ENCODE results near the gene TMEM72.

Gene TMEM72

GRCh38 chr10:44966816-44967509 is 55.8 kb downstream of the TMEM72 start:
- DNase-seq (ENCODE audit: low spot score) (no peak), FAIRE-seq (no peak)

- no peak for DNase-seq (ENCODE audit: low spot score)
- FAIRE-seq: no peak
These were observed 56.5 kb downstream of the TMEM72 start for GRCh38 chr10:44967616-44968015.

GRCh38 chr10:44968091-44968490 is 57.0 kb downstream of the TMEM72 start:
- FAIRE-seq: no peak
- no peak for DNase-seq (ENCODE audit: low spot score)

GRCh38 chr10:44968500-44969400 is 57.6 kb downstream of the TMEM72 start:
- FAIRE-seq: peak; percentile 98
- no peak for DNase-seq (ENCODE audit: low spot score)

DNA sequence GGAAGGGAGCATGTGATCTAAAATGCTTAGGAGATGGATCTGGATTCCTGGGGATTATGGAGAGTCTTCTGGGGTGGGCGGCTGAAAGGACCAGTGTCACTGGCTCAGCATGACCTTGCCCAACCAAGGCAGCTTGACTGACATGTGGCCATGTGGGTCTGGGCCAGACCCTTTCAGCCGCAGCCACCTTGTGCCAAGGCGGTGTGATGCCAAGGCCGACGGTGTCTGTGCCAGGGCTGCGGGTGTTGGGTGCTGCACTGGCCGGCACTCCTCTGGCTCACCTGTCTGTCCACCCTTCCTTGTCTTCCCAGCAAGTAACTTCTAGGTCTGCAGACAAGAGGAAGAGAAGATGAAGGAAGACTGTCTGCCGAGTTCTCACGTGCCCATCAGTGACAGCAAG is 58.7 kb downstream of the TMEM72 start:
- no peak for FAIRE-seq
- DNase-seq (ENCODE audit: low spot score): no peak

- DNase-seq (ENCODE audit: low spot score) (no peak), FAIRE-seq (no peak)
These were observed 59.8 kb downstream of the TMEM72 start for GRCh38 chr10:44970812-44971395.

GRCh38 chr10:44971434-44971833 is 60.3 kb downstream of the TMEM72 start:
- FAIRE-seq: peak; percentile 37
- DNase-seq (ENCODE audit: low spot score): no peak

DNA sequence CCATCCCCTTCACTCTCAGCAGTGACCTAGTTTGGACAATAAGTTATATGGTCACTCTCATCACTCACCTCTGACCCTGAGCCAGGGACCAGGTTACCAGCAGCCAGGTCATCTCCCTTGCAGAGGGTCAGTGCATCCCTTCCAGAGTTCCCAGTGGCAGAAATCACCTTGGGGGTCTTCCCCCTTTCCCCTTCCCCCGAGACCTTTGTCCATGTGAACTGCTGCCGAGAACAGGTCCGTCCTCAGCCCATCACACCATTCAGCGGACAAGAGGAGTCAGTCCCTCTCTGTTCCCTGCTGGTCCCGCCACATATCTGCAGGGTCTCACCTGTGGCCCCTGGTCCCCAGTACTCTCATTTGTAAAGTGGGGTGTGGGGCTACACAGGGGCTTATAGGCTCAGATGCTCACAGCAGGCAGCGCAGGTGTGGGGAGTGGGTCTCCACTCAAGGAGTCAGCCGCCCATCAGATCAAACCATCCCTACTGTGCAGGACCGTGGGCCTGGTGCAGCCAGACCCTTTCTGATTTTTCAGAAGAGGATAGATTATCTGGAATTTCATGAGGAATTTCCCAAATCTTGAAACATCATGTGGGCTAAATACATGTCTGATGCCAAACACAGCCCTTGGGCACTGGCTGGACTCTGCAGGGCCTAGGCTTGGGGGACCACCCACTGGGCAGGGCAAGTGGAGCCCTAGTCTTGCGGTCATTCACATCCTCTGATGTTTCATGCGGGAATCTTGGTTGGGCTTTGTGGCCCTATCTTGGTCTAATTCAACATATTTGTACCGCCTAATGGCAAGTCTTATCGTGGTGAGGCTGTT is 61.0 kb downstream of the TMEM72 start:
- FAIRE-seq (no peak), DNase-seq (ENCODE audit: low spot score) (no peak)

GRCh38 chr10:44972874-44973306 is 61.8 kb downstream of the TMEM72 start:
- DNase-seq (ENCODE audit: low spot score) (no peak), FAIRE-seq (peak; percentile 35)

DNA sequence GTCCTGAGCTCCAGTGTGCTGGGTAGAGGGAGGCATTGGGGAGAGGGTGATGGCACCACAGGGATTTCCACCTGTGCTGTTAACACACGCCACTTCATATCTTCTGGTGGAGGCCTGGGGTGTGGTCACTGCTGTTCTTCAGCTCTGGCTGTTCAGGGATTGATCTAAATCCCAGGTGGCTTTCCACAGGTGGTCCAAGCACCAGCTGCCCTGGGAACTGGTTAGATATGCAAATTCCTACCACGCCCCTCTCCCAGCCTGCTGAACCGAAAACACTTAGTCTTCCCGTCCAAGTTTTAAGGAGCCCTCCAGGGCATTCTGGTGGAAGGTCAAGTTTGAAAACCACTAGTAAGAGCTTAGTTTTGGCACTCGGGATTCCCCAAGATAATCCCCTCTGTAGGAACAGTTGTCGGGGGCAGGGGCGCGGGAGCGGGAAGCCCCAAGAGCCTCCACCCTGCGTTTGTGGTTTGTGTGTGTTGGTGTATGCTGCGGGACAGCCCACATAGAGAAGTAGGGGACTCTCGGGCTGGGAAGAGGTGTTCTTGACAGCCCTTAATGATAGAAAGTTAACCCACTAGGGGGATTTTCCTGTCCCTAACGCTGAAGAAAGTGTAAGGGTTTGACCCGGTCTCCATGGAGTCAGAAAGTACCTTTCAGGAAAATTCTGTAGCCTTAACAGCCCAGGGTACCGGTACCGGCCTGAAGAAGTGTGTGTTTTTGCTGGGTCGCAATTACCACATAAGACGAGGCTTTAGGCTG is 62.4 kb downstream of the TMEM72 start:
- no peak for DNase-seq (ENCODE audit: low spot score)
- no peak for FAIRE-seq

GRCh38 chr10:44974082-44974627 is 63.0 kb downstream of the TMEM72 start:
- FAIRE-seq (no peak), DNase-seq (ENCODE audit: low spot score) (no peak)

GRCh38 chr10:44974628-44975430 is 63.7 kb downstream of the TMEM72 start:
- no peak for FAIRE-seq
- DNase-seq (ENCODE audit: low spot score): peak; percentile 90

- FAIRE-seq (no peak), DNase-seq (ENCODE audit: low spot score) (peak; percentile 82)
These were observed 64.5 kb downstream of the TMEM72 start for GRCh38 chr10:44975431-44976331.

DNA sequence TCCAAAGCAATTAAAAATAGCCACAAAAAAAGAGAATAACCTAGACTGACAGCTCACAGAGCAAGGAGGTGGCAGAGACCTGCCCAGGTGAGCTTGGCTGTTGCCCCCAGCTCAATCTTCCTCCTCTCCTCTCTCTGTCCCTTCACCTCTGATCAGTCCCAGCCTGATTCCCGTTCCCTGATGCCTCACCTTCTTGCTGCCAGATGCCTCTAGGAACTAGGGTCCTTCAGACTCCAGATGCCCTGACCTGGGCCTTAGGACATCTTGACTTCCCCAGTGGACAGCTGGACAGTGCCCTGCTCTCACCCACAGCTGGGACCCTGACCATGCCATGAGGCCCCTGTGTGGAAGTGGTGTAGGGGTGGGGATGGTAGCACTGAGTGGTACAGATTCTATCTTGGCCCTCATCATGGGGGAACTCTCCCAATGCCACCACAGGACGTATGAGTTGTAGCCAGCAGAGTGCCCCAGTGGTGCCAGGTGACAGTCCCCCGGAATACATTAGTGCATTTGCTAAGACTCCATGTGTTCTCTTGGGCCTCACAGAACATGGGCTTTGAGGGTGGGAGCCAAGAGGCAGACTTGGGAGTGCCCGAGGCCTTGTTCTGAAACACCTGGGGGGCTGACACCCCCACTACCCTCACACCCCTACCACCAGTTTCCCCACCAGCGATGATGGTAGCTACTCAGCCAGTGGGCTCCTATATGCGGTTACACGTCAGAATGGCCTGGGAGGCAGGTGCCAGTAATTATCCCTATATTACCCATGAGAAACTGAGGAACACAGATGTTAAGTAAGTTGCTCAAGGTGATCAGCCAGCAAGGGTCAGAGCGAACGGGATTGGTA is 65.4 kb downstream of the TMEM72 start:
- peak; percentile 23 for FAIRE-seq

DNA sequence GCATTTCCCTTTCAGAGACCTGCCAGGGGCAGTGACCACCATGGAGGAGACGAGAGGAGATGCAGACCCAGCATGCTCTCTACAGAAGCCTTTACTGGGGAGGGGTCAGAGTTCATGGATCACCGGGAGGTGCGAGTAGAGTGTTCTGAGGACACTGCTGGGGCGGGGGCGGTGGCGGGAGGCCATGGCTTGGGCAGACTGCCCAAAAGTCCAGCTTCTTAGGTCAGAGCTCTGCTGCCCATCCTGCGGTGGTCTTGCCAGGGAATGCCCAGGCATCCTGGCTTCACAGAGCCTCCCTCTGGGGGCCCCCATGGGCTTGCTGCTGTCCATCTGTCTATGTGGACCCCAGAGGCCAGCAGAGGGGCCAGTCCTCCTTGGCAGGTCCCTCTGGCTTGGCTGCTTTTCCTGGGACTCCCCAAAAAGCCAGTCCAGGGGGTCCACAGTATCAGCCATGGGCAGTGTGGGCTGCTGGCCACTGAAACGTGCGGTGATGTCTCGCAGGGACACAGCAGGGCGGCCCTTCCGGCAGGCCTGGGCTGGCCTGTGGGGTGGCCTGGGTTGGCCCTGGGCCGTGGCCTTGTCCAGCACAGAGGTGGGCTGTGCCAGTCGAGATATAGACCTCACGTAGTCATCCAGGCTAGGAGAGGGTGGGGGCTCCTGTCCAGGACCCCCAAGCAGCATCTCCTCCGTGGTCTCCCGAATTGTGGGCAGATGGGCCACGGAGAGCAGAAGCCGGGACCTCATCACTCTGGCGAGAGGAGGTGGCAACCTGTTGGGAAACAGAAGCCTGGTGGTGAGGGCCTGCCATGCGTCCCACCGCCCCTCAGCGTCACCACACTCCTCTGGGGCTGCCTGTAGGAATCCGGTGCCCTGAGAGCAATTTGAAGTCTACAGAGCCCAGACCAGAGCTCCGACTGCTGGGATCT is 66.4 kb downstream of the TMEM72 start:
- FAIRE-seq: no peak
- no peak for DNase-seq (ENCODE audit: low spot score)

More for the DNA sequence above, 65.4 kb downstream of the TMEM72 start:
- no peak for DNase-seq (ENCODE audit: low spot score)

GRCh38 chr10:44978213-44978569 is 67.1 kb downstream of the TMEM72 start:
- no peak for FAIRE-seq

More at GRCh38 chr10:44978213-44978569, 67.1 kb downstream of the TMEM72 start:
- DNase-seq (ENCODE audit: low spot score): no peak

All from urothelium cell line (cell line).